ENCODE measurements around the gene ITIH4. TPM values are rescaled to one million over a fixed set of nuclear protein-coding genes. Genes with fewer than 3 reads are reported as not detected.

The ITIH4 gene
- total and polyA plus RNA-seq, 2 donors (not counting 1 experiment from before 2014, with no cell fraction given), result 21.5 to 38.5 TPM

DNA sequence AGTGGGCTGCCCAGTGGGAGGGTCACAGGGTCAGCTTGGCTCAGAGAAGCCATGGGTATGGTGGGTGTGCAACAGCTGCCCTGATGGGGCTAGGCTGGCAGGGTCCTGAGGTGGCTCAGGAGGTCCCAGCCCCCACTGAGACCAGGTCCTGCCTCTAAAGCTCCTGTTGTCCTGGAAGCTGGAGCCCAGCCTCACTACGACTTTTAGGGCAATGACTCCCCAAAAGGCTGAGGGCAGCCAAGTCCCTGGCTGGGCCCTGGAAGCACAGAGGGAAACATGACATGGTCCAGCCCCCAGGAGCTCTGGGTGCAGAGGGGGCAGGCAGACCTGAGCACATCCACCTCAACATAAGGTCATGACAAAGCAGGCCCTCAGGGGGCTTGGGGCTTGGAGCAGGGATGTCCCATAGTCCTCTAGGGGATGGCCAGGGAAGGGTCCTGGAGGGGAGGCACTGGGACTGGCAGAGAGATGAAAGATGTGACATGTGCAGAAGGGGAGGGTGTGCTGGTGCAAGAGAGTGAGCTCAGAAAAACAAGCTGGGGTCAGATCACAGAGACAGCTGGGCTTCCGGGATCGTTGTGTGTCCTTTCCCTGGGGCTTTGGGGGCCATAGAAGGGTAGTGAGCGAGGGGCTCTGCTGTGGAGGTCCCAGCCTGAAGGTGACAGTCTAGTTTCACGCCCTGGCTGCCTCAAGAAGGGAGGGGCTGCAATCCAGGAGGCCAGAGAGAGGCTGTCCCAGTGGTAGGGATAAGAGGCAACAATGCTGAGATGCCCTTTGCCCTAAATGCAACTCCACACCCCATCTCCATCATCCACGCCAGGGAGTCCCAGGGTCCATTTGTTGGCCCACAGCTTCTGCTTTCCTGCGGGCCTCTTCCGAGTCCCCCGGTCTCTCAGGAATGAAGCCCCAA, 36.5 kb downstream of the ITIH4 start:
- 83% methylated on average over 8 of the region's 9 CpGs for WGBS (ENCODE audit: insufficient coverage)
- CTCF ChIA-PET, result no interaction called here
- Histone ChIP-seq H4K20me1 (ENCODE audit: control insufficient read depth, insufficient read depth, low read length, poor library complexity, severe bottlenecking) (no peaks in the 10 kb centered on the region), H2AFZ (ENCODE audit: insufficient read depth, low read depth, low read length, poor library complexity, severe bottlenecking) (no peak overlapping the region), H3K9ac (ENCODE audit: low read length) (no peak overlapping the region), H3K36me3 (replicated peaks in 1 of 2; ENCODE audit: control extremely low read depth in 1 of 2, control insufficient read depth in 1 of 2, extremely low read depth in 1 of 2, insufficient read depth in 2 of 2, low read length in 1 of 2) (no peaks in the 10 kb centered on the region), H3K27ac (ENCODE audit: low read length in 2 of 2) (no peak overlapping the region), H3K79me2 (ENCODE audit: control insufficient read depth, insufficient read depth, low read length) (no peaks in the 10 kb centered on the region), H3K4me3 (ENCODE audit: control extremely low read depth in 1 of 5, extremely low read depth in 1 of 5, insufficient read depth in 1 of 5, low read depth in 2 of 5, low read length in 4 of 5) (no peak overlapping the region), H3K4me1 (ENCODE audit: control insufficient read depth in 2 of 2, insufficient read depth in 2 of 2, low read length in 2 of 2) (no peaks in the 10 kb centered on the region), H3K27me3 (replicated peaks in 1 of 4; ENCODE audit: control extremely low read depth in 1 of 4, control insufficient read depth in 3 of 4, insufficient read depth in 4 of 4, low read length in 3 of 4) (no peaks in the 10 kb centered on the region), H3K9me3 (ENCODE audit: control extremely low read depth in 1 of 3, control insufficient read depth in 2 of 3, insufficient read depth in 1 of 3, low read length in 2 of 3) (no peaks in the 10 kb centered on the region), H3K4me2 (replicated peaks; ENCODE audit: low read depth, low read length, poor library complexity, severe bottlenecking) (no peak overlapping the region)
- Mint-ChIP-seq H3K27me3 (no peaks in the 10 kb centered on the region), H3K4me3 (no peak overlapping the region), H3K27ac (no peak overlapping the region), H3K9me3 (ENCODE audit: insufficient read depth) (no peaks in the 10 kb centered on the region), H3K4me1 (no peaks in the 10 kb centered on the region)
- TF ChIP-seq, protein P1, sequence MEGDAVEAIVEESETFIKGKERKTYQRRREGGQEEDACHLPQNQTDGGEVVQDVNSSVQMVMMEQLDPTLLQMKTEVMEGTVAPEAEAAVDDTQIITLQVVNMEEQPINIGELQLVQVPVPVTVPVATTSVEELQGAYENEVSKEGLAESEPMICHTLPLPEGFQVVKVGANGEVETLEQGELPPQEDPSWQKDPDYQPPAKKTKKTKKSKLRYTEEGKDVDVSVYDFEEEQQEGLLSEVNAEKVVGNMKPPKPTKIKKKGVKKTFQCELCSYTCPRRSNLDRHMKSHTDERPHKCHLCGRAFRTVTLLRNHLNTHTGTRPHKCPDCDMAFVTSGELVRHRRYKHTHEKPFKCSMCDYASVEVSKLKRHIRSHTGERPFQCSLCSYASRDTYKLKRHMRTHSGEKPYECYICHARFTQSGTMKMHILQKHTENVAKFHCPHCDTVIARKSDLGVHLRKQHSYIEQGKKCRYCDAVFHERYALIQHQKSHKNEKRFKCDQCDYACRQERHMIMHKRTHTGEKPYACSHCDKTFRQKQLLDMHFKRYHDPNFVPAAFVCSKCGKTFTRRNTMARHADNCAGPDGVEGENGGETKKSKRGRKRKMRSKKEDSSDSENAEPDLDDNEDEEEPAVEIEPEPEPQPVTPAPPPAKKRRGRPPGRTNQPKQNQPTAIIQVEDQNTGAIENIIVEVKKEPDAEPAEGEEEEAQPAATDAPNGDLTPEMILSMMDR (IDR thresholded peaks at IDR 0.05), result no peak
- no peak for TF ChIP-seq EZH2 (IDR thresholded peaks at IDR 0.05; ENCODE audit: borderline replicate concordance, insufficient read depth, low read depth, low read length, poor library complexity, severe bottlenecking)
- DNase-seq (no peak), ATAC-seq (ENCODE audit: low read depth) (no peak)
- intact Hi-C loops (cut with micrococcal nuclease), result no loop called here
- POLR2A ChIA-PET, result no interaction called here

- POLR2A ChIA-PET, result no interaction called here
- CTCF ChIA-PET, result no interaction called here
- 87% methylated on average over 15 of the region's 18 CpGs for WGBS (ENCODE audit: insufficient coverage)
- H3K27me3 Mint-ChIP-seq, result no peaks in the 10 kb centered on the region
- no peak for DNase-seq
- no peak overlapping the region for H3K4me3 ChIP-seq (ENCODE audit: control extremely low read depth in 1 of 5, extremely low read depth in 1 of 5, insufficient read depth in 1 of 5, low read depth in 2 of 5, low read length in 4 of 5)
- intact Hi-C loops (cut with micrococcal nuclease), result no loop called here
- TF ChIP-seq, protein P1 (IDR thresholded peaks at IDR 0.05), result no peak
- TF ChIP-seq EZH2 (IDR thresholded peaks at IDR 0.05; ENCODE audit: borderline replicate concordance, insufficient read depth, low read depth, low read length, poor library complexity, severe bottlenecking), result no peak
- no peak overlapping the region for H3K4me3 Mint-ChIP-seq
- no peak for ATAC-seq (ENCODE audit: low read depth)
- no peaks in the 10 kb centered on the region for H3K27me3 ChIP-seq (replicated peaks in 1 of 4; ENCODE audit: control extremely low read depth in 1 of 4, control insufficient read depth in 3 of 4, insufficient read depth in 4 of 4, low read length in 3 of 4)
- no peaks in the 10 kb centered on the region for H3K4me1 ChIP-seq (ENCODE audit: control insufficient read depth in 2 of 2, insufficient read depth in 2 of 2, low read length in 2 of 2)
- no peak overlapping the region for H3K27ac ChIP-seq (ENCODE audit: low read length in 2 of 2)
- no peak overlapping the region for H3K4me2 ChIP-seq (replicated peaks; ENCODE audit: low read depth, low read length, poor library complexity, severe bottlenecking)
- H3K9me3 ChIP-seq (ENCODE audit: control extremely low read depth in 1 of 3, control insufficient read depth in 2 of 3, insufficient read depth in 1 of 3, low read length in 2 of 3), result no peaks in the 10 kb centered on the region
- H3K4me1 Mint-ChIP-seq, result no peaks in the 10 kb centered on the region
- no peak overlapping the region for H3K27ac Mint-ChIP-seq
- no peaks in the 10 kb centered on the region for H3K79me2 ChIP-seq (ENCODE audit: control insufficient read depth, insufficient read depth, low read length)
- no peak overlapping the region for H2AFZ ChIP-seq (ENCODE audit: insufficient read depth, low read depth, low read length, poor library complexity, severe bottlenecking)
- no peaks in the 10 kb centered on the region for H3K36me3 ChIP-seq (replicated peaks in 1 of 2; ENCODE audit: control extremely low read depth in 1 of 2, control insufficient read depth in 1 of 2, extremely low read depth in 1 of 2, insufficient read depth in 2 of 2, low read length in 1 of 2)
- no peaks in the 10 kb centered on the region for H3K9me3 Mint-ChIP-seq (ENCODE audit: insufficient read depth)
- H4K20me1 ChIP-seq (ENCODE audit: control insufficient read depth, insufficient read depth, low read length, poor library complexity, severe bottlenecking), result no peaks in the 10 kb centered on the region
- no peak overlapping the region for H3K9ac ChIP-seq (ENCODE audit: low read length)
Observed at GRCh38 chr3:52792961-52793695, 37.3 kb downstream of the ITIH4 start.

Data from B cell (primary cell).